Measurements from ENCODE around the gene RAX2.
"Not testable (repeated sequence)": the region's sequence is repeated elsewhere in the genome, so short reads cannot be mapped to it uniquely, and the experiment has no call there.

Gene RAX2

DNA sequence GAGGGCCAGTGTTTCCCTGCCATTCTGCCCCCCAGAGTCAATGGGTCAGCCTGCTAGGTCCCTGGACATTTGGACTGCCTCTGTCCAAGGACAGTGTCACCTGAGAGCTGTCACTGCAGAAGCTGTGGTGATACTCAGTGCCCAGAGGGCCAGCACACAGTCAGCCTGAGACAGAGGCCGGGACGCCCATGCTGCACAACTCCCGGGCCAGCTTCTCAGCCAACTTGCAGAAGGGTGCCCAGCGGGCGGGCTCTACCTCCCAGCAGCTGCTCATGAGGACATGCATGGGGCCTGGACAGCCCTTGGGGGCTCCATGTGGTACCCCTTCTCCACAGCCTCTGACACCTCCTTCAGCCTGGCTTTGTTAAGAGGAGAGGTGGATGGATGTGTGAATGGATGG is 3.8 kb upstream of the RAX2 start:
- no peak for DNase-seq

DNA sequence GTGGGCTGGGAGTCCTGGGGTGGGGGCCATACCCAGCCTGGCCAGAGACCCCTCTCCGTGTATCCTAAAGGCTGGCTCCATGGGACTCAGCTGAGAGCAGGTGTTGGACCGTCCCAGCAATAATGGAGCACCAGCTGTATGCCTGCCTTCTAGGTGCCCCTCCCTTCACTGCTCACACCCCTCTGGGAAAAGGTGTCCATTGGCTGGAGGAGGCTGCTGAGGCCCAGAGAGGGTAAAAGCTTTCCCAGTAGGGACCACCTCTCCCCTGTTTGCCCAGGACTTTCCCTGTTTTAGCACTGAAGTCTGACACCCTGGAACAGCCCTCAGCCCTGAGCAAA is 3.3 kb upstream of the RAX2 start:
- DNase-seq: no peak

GRCh38 chr19:3774621-3775373 is 2.8 kb upstream of the RAX2 start:
- no peak for DNase-seq

GRCh38 chr19:3773814-3774515 is 1.9 kb upstream of the RAX2 start:
- DNase-seq: no peak

DNA sequence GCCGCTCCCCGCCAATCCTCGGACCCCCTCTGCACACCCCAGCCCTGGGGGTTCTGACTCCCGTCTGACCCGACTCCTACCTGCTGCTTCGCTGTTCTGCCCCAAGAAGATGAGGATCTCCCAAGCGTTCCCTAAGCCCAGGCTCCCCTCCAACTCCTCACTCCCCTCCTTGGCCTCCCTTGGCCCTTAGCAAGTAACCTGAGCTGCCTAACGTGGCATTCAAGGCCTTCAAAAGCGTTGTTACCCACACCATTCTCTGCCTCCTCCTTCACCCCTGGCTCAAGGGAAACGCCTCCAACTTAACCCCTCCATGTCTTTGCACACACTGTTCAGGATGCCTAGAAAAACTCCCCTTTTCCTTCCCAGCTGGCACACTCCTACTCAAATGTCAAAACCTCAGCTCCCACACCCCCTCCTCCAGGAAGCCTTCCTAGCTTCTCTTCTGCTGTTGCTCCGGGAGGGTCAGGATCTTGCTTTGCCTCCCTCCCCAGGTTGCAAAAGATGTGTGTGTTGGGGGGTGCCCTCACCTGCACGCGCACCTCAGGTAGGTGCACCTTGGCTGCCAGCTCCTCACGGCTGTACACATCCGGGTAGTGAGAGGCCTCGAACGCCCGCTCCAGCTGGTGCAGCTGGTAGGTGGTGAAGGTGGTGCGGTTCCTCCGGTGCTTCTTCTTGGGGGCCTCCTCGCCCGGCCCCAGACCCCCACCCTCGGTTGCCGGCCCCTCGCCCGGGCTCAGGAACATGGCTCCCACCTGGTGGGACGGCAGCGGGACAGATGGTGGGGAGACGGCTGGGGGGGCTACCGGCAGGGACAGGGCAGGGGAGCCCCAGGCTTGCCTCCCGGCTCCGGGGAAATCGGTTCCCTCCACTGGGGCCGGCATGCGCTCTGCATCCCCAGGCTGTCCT is 775 bp downstream of the RAX2 start:
- DNase-seq: no peak

DNA sequence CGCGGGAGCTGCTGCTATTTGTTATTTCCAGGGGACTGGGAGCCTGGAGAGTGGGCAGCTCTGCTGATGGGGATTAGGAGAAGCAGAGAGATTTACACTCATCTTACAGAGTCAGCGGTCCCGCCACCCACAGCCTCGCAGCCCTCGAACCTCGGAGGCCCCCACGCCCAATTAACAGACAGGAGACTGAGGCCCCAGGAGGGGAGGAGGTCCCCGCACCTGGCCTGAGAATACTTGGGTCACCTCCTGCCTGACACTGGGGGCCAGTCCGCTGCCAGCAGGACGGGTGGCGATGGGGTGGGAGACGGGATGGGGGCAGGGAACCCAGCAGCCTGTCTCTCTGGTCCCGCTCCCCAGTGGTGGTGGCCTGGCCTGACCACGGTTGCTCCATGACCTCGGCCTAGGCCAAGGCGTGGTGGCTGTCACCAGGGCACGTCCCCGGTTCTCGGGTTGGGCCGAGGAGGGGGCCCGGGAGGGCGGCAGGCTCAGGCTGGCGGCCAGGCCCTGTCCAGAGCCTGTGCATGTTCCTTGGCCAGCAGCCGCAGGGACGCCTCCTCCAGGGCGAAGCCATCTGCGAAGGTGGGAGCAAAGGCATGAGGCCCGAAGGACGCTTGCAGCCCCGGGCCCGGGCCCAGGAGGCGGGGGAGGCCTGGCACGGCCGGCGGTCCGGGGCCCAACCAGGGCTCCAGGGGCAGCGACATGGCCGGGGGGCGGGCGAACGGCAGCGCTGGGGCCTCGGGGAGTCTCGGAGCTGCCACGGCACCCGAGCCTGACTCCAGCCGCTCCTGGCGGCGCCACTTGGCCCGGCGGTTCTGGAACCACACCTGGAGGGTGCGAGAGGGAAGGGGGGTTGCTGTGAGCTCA is 1.7 kb downstream of the RAX2 start:
- no peak for DNase-seq

DNA sequence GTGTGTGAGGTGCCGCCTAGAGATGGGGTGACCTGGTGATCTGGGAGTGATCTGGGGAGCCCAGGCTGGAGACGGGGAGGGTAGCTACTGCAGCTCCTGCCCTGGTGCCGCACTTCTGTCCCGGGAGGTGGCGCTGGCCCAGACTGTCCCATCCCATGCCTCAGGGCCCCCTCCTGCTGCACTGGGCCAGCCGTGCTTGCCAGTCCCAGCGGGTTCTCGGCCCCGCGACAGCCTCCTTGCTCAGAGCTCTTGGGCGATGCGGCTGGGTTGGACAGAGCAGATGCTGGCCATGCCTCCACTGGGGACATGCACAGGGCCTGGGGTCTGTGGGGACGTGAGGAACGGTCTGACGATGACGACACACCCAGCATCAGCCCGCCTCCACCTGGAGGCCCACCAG is 2.5 kb downstream of the RAX2 start:
- no peak for DNase-seq

DNA sequence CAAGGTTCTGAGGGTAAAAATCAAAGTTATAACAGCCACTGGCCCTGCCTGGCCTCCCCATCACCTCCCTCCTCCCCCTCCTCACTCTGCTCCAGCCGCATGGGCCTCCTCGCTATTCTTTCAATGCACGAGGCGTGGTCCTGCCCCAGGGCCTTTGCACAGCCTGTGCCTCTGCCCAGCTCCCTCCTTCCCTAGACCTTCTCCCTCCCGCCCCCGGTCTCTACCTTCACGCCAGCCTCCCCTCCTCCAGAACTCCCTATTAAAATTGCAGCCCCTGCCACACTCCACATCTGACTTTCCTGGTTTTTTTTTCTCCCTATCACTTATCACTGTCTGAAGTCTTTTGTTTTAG is 3.3 kb downstream of the RAX2 start:
- DNase-seq: no peak

DNA sequence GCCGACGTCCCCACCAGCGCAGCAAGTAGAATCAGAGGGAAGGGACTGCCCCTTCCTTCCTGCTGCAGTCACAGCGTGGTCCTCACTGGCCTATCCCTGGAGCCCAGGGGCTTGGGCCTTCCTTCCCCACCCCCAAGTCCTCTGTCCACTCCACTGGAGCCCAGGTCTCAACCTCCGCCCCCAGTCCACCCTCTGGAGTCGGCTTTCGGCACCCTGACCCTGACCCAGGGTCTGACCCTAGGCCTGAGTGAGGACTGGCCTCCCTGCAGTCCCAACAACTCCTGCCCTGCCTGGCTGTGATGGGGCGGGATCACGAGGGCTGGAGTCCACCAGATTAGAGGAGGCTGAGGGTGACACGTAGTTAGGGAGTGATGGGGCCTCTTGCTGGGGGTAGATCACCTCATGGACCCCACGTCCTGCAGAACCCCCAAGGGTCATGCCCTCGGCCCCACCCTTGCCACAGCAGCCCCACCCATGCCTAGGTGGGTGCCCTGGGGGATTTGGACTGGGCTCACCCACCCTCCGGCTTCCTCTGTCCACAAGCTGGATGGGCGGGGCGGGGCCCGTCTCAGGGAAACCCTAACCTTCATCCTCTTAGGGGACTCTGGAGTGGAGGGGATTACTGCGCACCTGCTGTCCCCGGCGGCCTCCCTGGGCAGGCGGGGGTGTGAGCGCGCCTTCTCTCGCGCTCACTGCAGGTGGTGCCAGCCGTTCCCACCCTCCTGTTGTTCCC is 3.8 kb downstream of the RAX2 start:
- DNase-seq: peak; percentile 48

GRCh38 chr19:3767050-3767449 is 5.0 kb downstream of the RAX2 start:
- DNase-seq: no peak

GRCh38 chr19:3766520-3766919 is 5.5 kb downstream of the RAX2 start:
- DNase-seq: no peak

GRCh38 chr19:3765757-3766156 is 6.3 kb downstream of the RAX2 start:
- DNase-seq: not testable (repeated sequence)

- DNase-seq: no peak
These were observed 6.9 kb downstream of the RAX2 start for GRCh38 chr19:3765121-3765520.

DNA sequence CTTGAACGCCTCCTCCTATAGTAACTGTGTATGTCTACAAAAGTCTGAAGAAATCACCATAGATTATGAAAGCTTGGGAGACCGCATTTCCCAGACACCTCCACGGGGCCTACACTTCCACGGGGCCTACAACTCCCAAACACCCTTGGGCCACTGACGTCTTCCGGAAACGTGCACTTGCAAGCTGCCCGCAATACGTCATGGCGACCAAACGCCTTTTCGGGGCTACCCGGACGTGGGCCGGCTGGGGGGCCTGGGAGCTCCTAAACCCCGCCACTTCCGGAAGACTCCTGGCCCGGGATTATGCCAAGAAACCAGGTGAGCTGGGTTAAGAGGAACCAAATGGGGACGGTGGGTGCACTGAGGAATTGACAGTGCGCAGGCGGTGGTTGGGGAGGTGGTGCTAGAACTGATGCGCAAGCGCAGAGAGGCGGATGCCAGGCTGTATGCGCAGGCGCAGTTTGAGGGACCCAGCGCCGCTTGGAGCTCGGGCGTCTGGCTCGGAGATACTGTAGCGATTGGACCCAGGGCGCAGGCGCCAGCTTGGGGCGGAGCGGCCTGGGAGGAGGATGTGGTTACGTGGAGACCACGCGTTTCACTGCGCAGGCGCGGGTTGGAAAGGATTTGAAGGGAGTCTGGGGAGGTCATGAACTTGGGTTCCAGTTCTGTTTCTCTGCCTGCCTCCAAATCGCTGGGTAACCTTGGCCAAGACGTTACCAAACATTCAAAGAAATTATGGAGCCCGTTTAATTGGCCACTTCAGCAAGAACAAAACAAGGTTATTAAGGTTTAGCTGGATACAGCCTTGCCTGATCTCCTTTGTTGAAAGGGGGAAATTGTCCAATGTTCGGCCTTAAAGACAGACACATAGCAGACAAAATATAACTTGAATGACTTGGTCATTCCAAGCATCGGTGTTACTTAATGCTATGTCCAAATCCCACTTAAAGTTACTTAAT is 9.2 kb downstream of the RAX2 start, which contains the start of gene MRPL54:
TSS of gene MRPL54 (plus strand) at position 182 of the 959 bp plus-strand sequence. CDS start at position 201, 19 bp downstream.
- DNase-seq: peak; percentile 96

DNA sequence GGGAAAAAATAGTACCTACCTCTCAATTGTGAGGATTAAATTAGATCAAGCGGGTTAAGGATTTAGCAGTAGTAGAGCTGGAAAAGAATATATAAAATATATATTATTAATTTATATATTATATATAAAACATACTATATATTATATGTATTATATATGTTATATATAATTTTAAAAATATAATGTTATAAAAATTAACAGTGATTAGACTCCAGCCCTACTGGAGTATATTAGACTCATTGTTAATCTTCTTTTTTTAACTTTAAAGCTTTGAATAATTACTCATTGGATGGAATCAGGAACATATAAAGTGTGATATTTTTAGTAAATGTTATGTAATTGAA is 9.9 kb downstream of the RAX2 start:
- no peak for DNase-seq

GRCh38 chr19:3761382-3762129 is 10.5 kb downstream of the RAX2 start, which contains the start of gene APBA3:
Gene APBA3 (minus strand): TSS chr19:3761692. CDS start chr19:3760264, 1,428 bp downstream.
- peak; percentile 78 for DNase-seq

- DNase-seq: no peak
These were observed 11.1 kb downstream of the RAX2 start for GRCh38 chr19:3760871-3761361.

DNA sequence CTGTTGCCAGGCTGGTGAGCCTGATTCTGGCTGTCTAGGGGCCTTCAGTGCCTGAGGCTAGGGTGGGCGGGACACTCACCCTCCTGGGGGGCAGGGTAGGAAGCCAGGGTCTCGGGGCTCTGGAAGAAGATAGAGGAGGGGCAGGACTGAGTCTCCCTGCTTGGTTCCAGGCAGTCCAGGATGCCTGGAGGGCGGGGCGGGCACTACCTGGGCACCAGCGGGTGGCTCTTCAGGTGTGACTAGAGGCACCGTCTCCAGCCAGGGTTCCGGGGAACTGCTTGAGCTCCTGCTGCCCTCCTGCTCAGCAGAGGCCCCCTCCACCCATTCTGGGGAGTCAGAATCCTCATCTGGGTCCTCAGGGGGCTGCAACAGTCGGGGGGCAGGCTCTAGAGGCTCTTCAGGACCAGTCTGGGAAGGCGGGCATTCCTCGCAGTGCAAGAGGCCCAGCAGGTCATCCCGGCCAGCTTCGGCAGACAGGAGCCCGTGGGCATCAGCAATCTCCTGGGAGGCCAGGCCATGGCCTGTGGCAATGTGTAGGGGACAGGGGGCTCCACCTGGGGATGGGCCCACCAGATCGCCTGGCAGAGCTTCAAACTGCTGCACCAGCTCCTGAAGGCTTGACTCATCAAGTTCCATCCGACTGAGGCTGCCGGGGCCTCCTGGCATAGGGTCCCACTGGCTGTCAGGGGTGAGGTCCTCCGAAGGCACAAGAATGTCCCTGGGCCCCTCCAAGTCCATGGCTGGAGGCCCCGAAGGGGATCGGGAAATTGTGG is 12.4 kb downstream of the RAX2 start:
- DNase-seq: no peak

DNA sequence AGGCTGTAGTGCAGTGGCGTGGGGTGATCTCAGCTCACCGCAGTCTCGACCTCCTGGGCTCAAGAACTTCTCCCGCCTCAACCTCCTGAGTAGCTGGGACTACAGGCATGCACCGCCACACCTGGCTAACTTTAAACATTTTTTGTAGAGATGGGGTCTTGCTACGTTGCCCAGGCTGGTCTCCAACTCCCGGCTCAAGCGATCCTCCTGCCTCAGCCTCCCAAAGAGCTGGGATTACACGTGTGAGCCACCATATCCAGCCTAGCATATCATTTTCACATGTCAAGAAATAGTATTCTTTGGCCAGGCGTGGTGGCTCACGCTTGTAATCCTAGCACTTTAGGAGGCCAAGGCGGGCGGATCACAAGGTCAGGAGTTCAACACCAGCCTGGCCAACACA is 13.7 kb downstream of the RAX2 start:
- not testable (repeated sequence) for DNase-seq
